Measurements from ENCODE around the gene LBR. TPM values are rescaled to one million over a fixed set of nuclear protein-coding genes. Genes with fewer than 3 reads are reported as not detected.

Gene LBR
- polyA plus RNA-seq, 1 donor (not counting 4 experiments of a cell fraction or from before 2014, with no cell fraction given): 30.5 TPM

GRCh38 chr1:225442123-225442505 lies 14.3 kb upstream of the LBR start:
- Histone ChIP-seq H3K27me3 (ENCODE audit: control insufficient read depth, extremely low read depth, insufficient read depth, low read length) (no peaks in the 10 kb centered on the region), H3K79me2 (ENCODE audit: control insufficient read depth, insufficient read depth, low read length) (no peaks in the 10 kb centered on the region), H3K4me3 (ENCODE audit: control insufficient read depth in 2 of 3, extremely low read depth in 1 of 3, insufficient read depth in 2 of 3, low read depth in 1 of 3, low read length in 3 of 3) (no peak overlapping the region), H2AFZ (ENCODE audit: control insufficient read depth, low read length) (no peak overlapping the region), H3K36me3 (ENCODE audit: control insufficient read depth in 2 of 2, extremely low read depth in 1 of 2, insufficient read depth in 2 of 2, low read length in 2 of 2) (no peaks in the 10 kb centered on the region), H3K9ac (ENCODE audit: control insufficient read depth, extremely low read depth, insufficient read depth, low read length) (no peak overlapping the region), H3K27ac (ENCODE audit: control insufficient read depth, insufficient read depth, low read length) (no peak overlapping the region), H4K20me1 (ENCODE audit: control insufficient read depth, extremely low read depth, insufficient read depth, low read length) (no peaks in the 10 kb centered on the region), H3K9me3 (ENCODE audit: control insufficient read depth, low read depth, low read length) (no peaks in the 10 kb centered on the region), H3K4me1 (ENCODE audit: control insufficient read depth, extremely low read depth, insufficient read depth, low read length) (peaks cover 23% of the 10 kb centered on the region), H3K4me2 (ENCODE audit: control insufficient read depth, extremely low read depth, insufficient read depth, low read depth, low read length) (no peak overlapping the region), H3K9me1 (ENCODE audit: control insufficient read depth, extremely low read depth, insufficient read depth, low read length) (no peaks in the 10 kb centered on the region)
- DNase-seq (ENCODE audit: low read depth, low spot score): no peak
- FAIRE-seq: no peak
- TF ChIP-seq CTCF (optimal IDR thresholded peaks at IDR 0.05 in 1 of 3, IDR thresholded peaks at IDR 0.05 in 1 of 3, conservative IDR thresholded peaks at IDR 0.05 in 1 of 3; ENCODE audit: extremely low read depth in 1 of 3, insufficient read depth in 2 of 3, low read length in 3 of 3) (no peak), EZH2 (IDR thresholded peaks at IDR 0.05; ENCODE audit: low read length) (no peak)
- dilution Hi-C loops (cut with MboI; ENCODE audit: extremely low pct_ligation_motif_present, low sequenced_read_pairs): no loop called here

GRCh38 chr1:225441314-225442122 lies 13.7 kb upstream of the LBR start:
- no peak overlapping the region for H3K4me2 ChIP-seq (ENCODE audit: control insufficient read depth, extremely low read depth, insufficient read depth, low read depth, low read length)
- no peaks in the 10 kb centered on the region for H3K79me2 ChIP-seq (ENCODE audit: control insufficient read depth, insufficient read depth, low read length)
- TF ChIP-seq CTCF (optimal IDR thresholded peaks at IDR 0.05 in 1 of 3, IDR thresholded peaks at IDR 0.05 in 1 of 3, conservative IDR thresholded peaks at IDR 0.05 in 1 of 3; ENCODE audit: extremely low read depth in 1 of 3, insufficient read depth in 2 of 3, low read length in 3 of 3) (peak in 1 of 3 experiments; percentile 3), EZH2 (IDR thresholded peaks at IDR 0.05; ENCODE audit: low read length) (no peak)
- no peaks in the 10 kb centered on the region for H3K9me1 ChIP-seq (ENCODE audit: control insufficient read depth, extremely low read depth, insufficient read depth, low read length)
- no peaks in the 10 kb centered on the region for H3K27me3 ChIP-seq (ENCODE audit: control insufficient read depth, extremely low read depth, insufficient read depth, low read length)
- no peak overlapping the region for H3K9ac ChIP-seq (ENCODE audit: control insufficient read depth, extremely low read depth, insufficient read depth, low read length)
- H4K20me1 ChIP-seq (ENCODE audit: control insufficient read depth, extremely low read depth, insufficient read depth, low read length): no peaks in the 10 kb centered on the region
- no peak for DNase-seq (ENCODE audit: low read depth, low spot score)
- no peaks in the 10 kb centered on the region for H3K9me3 ChIP-seq (ENCODE audit: control insufficient read depth, low read depth, low read length)
- no peaks in the 10 kb centered on the region for H3K36me3 ChIP-seq (ENCODE audit: control insufficient read depth in 2 of 2, extremely low read depth in 1 of 2, insufficient read depth in 2 of 2, low read length in 2 of 2)
- H3K4me3 ChIP-seq (ENCODE audit: control insufficient read depth in 2 of 3, extremely low read depth in 1 of 3, insufficient read depth in 2 of 3, low read depth in 1 of 3, low read length in 3 of 3): no peak overlapping the region
- FAIRE-seq: no peak
- H3K4me1 ChIP-seq (ENCODE audit: control insufficient read depth, extremely low read depth, insufficient read depth, low read length): peaks cover 20% of the 10 kb centered on the region
- dilution Hi-C loops (cut with MboI; ENCODE audit: extremely low pct_ligation_motif_present, low sequenced_read_pairs): no loop called here
- H2AFZ ChIP-seq (ENCODE audit: control insufficient read depth, low read length): no peak overlapping the region
- H3K27ac ChIP-seq (ENCODE audit: control insufficient read depth, insufficient read depth, low read length): no peak overlapping the region
